Right kidney (tissue), 9 donors: ENCODE data around the gene TSHB.
"Not testable (repeated sequence)": the region's sequence is repeated elsewhere in the genome, so short reads cannot be mapped to it uniquely, and the experiment has no call there.

Experiments used
- DNase-seq: peaks from one replicate; pipeline ENCODE4 v3.0.0-alpha.2; 2016
- long read RNA-seq, 8 donors: transcript quantifications; one replicate each; lab custom pipeline, GENCODE V29; 2026

The TSHB gene
- long read RNA-seq, donor 1, result 0 reads
- long read RNA-seq, donor 2, result 0 reads
- long read RNA-seq, donor 3, result 0 reads
- long read RNA-seq, donor 4, result 0 reads
- long read RNA-seq, donor 5, result 0 reads
- long read RNA-seq, donor 6, result 0 reads
- long read RNA-seq, donor 7, result 0 reads
- long read RNA-seq, donor 8, result 0 reads

GRCh38 chr1:115029526-115029925 is at the start of gene TSHB:
TSS of gene TSHB (plus strand) at chr1:115029826. CDS start at chr1:115033363, 3,537 bp downstream.
- DNase-seq, result no peak

GRCh38 chr1:114982251-114982650 is 47.4 kb upstream of the TSHB start:
- DNase-seq, result no peak

GRCh38 chr1:114986286-114986685 is 43.3 kb upstream of the TSHB start:
- DNase-seq, result no peak

GRCh38 chr1:114988095-114988494 is 41.5 kb upstream of the TSHB start:
- DNase-seq, result no peak

GRCh38 chr1:114997510-114998289 is 31.9 kb upstream of the TSHB start:
- DNase-seq, result no peak

- DNase-seq, result no peak
These were observed 23.4 kb upstream of the TSHB start for GRCh38 chr1:115006191-115006590.

GRCh38 chr1:115012006-115012405 is 17.6 kb upstream of the TSHB start:
- no peak for DNase-seq

GRCh38 chr1:115012434-115012833 is 17.2 kb upstream of the TSHB start:
- DNase-seq, result no peak

- DNase-seq, result no peak
These were observed 15.8 kb upstream of the TSHB start for GRCh38 chr1:115013792-115014191.

GRCh38 chr1:115019549-115019948 is 10.1 kb upstream of the TSHB start:
- not testable (repeated sequence) for DNase-seq

GRCh38 chr1:115021145-115021544 is 8.5 kb upstream of the TSHB start:
- no peak for DNase-seq

- DNase-seq, result no peak
These were observed 6.0 kb upstream of the TSHB start for GRCh38 chr1:115023593-115023992.

- no peak for DNase-seq
These were observed 2.0 kb downstream of the TSHB start for GRCh38 chr1:115031595-115031994.

- no peak for DNase-seq
These were observed 6.0 kb downstream of the TSHB start for GRCh38 chr1:115035652-115036051.

GRCh38 chr1:115036814-115037507 is 7.3 kb downstream of the TSHB start:
- no peak for DNase-seq

GRCh38 chr1:115040501-115040900 is 10.9 kb downstream of the TSHB start:
- no peak for DNase-seq

- DNase-seq, result no peak
These were observed 12.0 kb downstream of the TSHB start for GRCh38 chr1:115041654-115042053.

GRCh38 chr1:115046751-115047150 is 17.1 kb downstream of the TSHB start:
- DNase-seq, result no peak

GRCh38 chr1:115051850-115052249 is 22.2 kb downstream of the TSHB start:
- DNase-seq, result no peak

- DNase-seq, result no peak
These were observed 22.9 kb downstream of the TSHB start for GRCh38 chr1:115052454-115053083.

GRCh38 chr1:115056395-115056798 is 26.8 kb downstream of the TSHB start:
- DNase-seq, result peak; percentile 61

- no peak for DNase-seq
These were observed 28.1 kb downstream of the TSHB start for GRCh38 chr1:115057661-115058254.

- DNase-seq, result no peak
These were observed 29.7 kb downstream of the TSHB start for GRCh38 chr1:115059316-115059715.
